HG03558 (cell line): ENCODE data around the gene POU4F2.

Experiments used
- ATAC-seq: cut with Tn5 transposase; IDR thresholded peaks from one replicate; pipeline ENCODE4 v1.9.1; 2021; ENCODE audit warnings: moderate number of reproducible peaks; ENCODE audit not compliant: unreplicated experiment; ENCODE audit errors: extremely low read depth

POU4F2 gene

GRCh38 chr4:146638786-146639505 lies at the start of gene POU4F2:
TSS of gene POU4F2 (plus strand) at chr4:146638893. CDS start at chr4:146639141, 248 bp downstream.
- no peak for ATAC-seq

- ATAC-seq: no peak
Measured at GRCh38 chr4:146590801-146591200, 47.9 kb upstream of the POU4F2 start.

- no peak for ATAC-seq
Measured at GRCh38 chr4:146592019-146592418, 46.7 kb upstream of the POU4F2 start.

- ATAC-seq: no peak
Measured at GRCh38 chr4:146632770-146633470, 5.8 kb upstream of the POU4F2 start.

GRCh38 chr4:146633471-146633800 lies 5.3 kb upstream of the POU4F2 start:
- ATAC-seq: no peak

GRCh38 chr4:146634825-146635224 lies 3.9 kb upstream of the POU4F2 start:
- ATAC-seq: no peak

GRCh38 chr4:146637621-146638332 lies 916 bp upstream of the POU4F2 start:
- no peak for ATAC-seq

- no peak for ATAC-seq
Measured at GRCh38 chr4:146638333-146638785, 334 bp upstream of the POU4F2 start.

- no peak for ATAC-seq
Measured at GRCh38 chr4:146639506-146639932, 826 bp downstream of the POU4F2 start.

- ATAC-seq: no peak
Measured at GRCh38 chr4:146640021-146640464, 1.4 kb downstream of the POU4F2 start.

GRCh38 chr4:146640465-146641061 lies 1.9 kb downstream of the POU4F2 start:
- ATAC-seq: no peak

- ATAC-seq: no peak
Measured at GRCh38 chr4:146641762-146642161, 3.1 kb downstream of the POU4F2 start.

GRCh38 chr4:146643812-146644401 lies 5.2 kb downstream of the POU4F2 start:
- no peak for ATAC-seq

- no peak for ATAC-seq
Measured at GRCh38 chr4:146645921-146646320, 7.2 kb downstream of the POU4F2 start.

- ATAC-seq: no peak
Measured at GRCh38 chr4:146646593-146647325, 8.1 kb downstream of the POU4F2 start.

- ATAC-seq: no peak
Measured at GRCh38 chr4:146647615-146648460, 9.1 kb downstream of the POU4F2 start.

- ATAC-seq: no peak
Measured at GRCh38 chr4:146648461-146648783, 9.7 kb downstream of the POU4F2 start.

GRCh38 chr4:146649232-146649631 lies 10.5 kb downstream of the POU4F2 start:
- no peak for ATAC-seq

GRCh38 chr4:146650034-146650433 lies 11.3 kb downstream of the POU4F2 start:
- no peak for ATAC-seq
